CD4-positive, alpha-beta memory T cell (primary cell): ENCODE data around the gene RPS18. TPM values are rescaled to one million over a fixed set of nuclear protein-coding genes. Genes with fewer than 3 reads are reported as not detected.
A peak's percentile ranks its signal among the peaks of the same experiment; 100 is the strongest.

ENCODE experiments used
- CTCF ChIA-PET: fragments of 350-600 bp; sonication (Branson Sonifier 250); formaldehyde crosslinking; loops from one replicate; lab custom pipeline; 2021; ENCODE audit warnings: inconsistent platforms; ENCODE audit not compliant: partially characterized antibody; lab: Charles Lee
- POLR2A ChIA-PET: fragments of 350-600 bp; sonication (Branson Sonifier 250); formaldehyde crosslinking; loops from one replicate; lab custom pipeline; 2021; ENCODE audit not compliant: partially characterized antibody; lab: Charles Lee
- DNase-seq, 5 donors: peaks; one replicate each; pipeline versions ENCODE4 v3.0.0 to v3.0.0-alpha.2; 2020 to 2022; ENCODE audit warnings: mixed read lengths in 1 of 5
- H3K27ac ChIP-seq: one replicate; pipeline ENCODE4 v1.7.0; 2013; ENCODE audit warnings: low read depth, low read length
- H3K27me3 ChIP-seq: 2 replicates; pipeline ENCODE4 v1.7.0; 2013; ENCODE audit warnings: mild to moderate bottlenecking, low read length, moderate library complexity; ENCODE audit not compliant: insufficient read depth
- H3K36me3 ChIP-seq: 2 replicates; pipeline ENCODE4 v1.7.0; 2013; ENCODE audit warnings: mild to moderate bottlenecking, low read length, moderate library complexity; ENCODE audit not compliant: insufficient read depth
- H3K4me1 ChIP-seq: 2 replicates; pipeline ENCODE4 v1.7.0; 2013; ENCODE audit warnings: mild to moderate bottlenecking, low read length, moderate library complexity; ENCODE audit not compliant: insufficient read depth
- H3K4me3 ChIP-seq, 2 donors: one replicate each; pipeline ENCODE4 v1.7.0; 2013; ENCODE audit warnings: low read length in 2 of 2, mild to moderate bottlenecking in 1 of 2
- H3K9me3 ChIP-seq, 2 donors: one replicate each; pipeline ENCODE4 v1.7.0; 2013; ENCODE audit warnings: low read length in 2 of 2, control low read depth in 1 of 2; ENCODE audit not compliant: control insufficient read depth in 1 of 2
- H3K27ac Mint-ChIP-seq, 7 donors: one replicate each; pipeline ENCODE4 v1.8.0; 2020 to 2021; ENCODE audit warnings: mixed read lengths in 7 of 7, mild to moderate bottlenecking in 6 of 7, inconsistent platforms in 3 of 7, moderate library complexity in 3 of 7
- H3K27me3 Mint-ChIP-seq, 2 donors: one replicate each; pipeline ENCODE4 v1.8.0; 2020 to 2021; ENCODE audit warnings: mixed read lengths in 2 of 2
- H3K36me3 Mint-ChIP-seq, 2 donors: one replicate each; pipeline ENCODE4 v1.8.0; 2020 to 2021; ENCODE audit warnings: mixed read lengths in 2 of 2, inconsistent platforms in 1 of 2, mild to moderate bottlenecking in 1 of 2
- H3K4me1 Mint-ChIP-seq, 4 donors: one replicate each; pipeline ENCODE4 v1.8.0; 2020 to 2021; ENCODE audit warnings: mixed read lengths in 4 of 4, mild to moderate bottlenecking in 1 of 4
- H3K4me3 Mint-ChIP-seq, 8 donors: one replicate each; pipeline ENCODE4 v1.8.0; 2020 to 2021; ENCODE audit warnings: mixed read lengths in 8 of 8, mild to moderate bottlenecking in 7 of 8, moderate library complexity in 6 of 8, inconsistent platforms in 3 of 8
- H3K9me3 Mint-ChIP-seq, 8 donors: one replicate each; pipeline ENCODE4 v1.8.0; 2020 to 2021; ENCODE audit warnings: mixed read lengths in 8 of 8, mild to moderate bottlenecking in 5 of 8, inconsistent platforms in 3 of 8, moderate library complexity in 1 of 8
- intact Hi-C: fragments of 100-400 bp; cut with micrococcal nuclease; formaldehyde crosslinking; loops from one replicate; pipeline ENCODE4 v1.15.1; 2023
- polyA plus RNA-seq, 2 donors: library from polyadenylated mRNA; unstranded; fragments of 300-500 nt; fragmentation: Illumina TruSeq; gene quantifications; one replicate each; pipeline ENCODE4 v1.2.3, GENCODE V29; 2021
- total RNA-seq, 2 experiments: library from RNA; stranded (reverse); gene quantifications; one replicate each; pipeline ENCODE4 v1.2.3, GENCODE V29; 2021

The RPS18 gene
- total and polyA plus RNA-seq, 4 experiments from 2014 or later: 3,264 to 8,968 (median 6,136) TPM

- Mint-ChIP-seq H3K9me3 (peaks cover 0 to 1% (median 0%) of the 10 kb centered on the region in 8 donors), H3K36me3 (peaks cover 32 to 64% of the 10 kb centered on the region in 2 donors), H3K4me1 (peaks cover 32 to 91% (median 60%) of the 10 kb centered on the region in 4 donors), H3K4me3 (peak overlapping the region; percentile 98 to 99 (median 98)), H3K27ac (peak overlapping the region; percentile 97 to 100 (median 99)), H3K27me3 (no peaks in the 10 kb centered on the region)
- no peaks in the 10 kb centered on the region for H3K27me3 ChIP-seq
- peaks cover 18% of the 10 kb centered on the region for H3K36me3 ChIP-seq
- H3K9me3 ChIP-seq: no peaks in the 10 kb centered on the region
- ChIA-PET CTCF (interaction anchor here (5.9 kb wide), 1 partner anchor 30 kb away, joined by 47 read pairs; no protein-coding TSS in a partner anchor), POLR2A (interaction anchor here (0.8 to 4.1 kb wide), 4 partner anchors 17 to 344 kb away, joined by 3 to 81 read pairs (median 22); partner anchors contain the start of genes B3GALT4, RGL2, RPS18 and VPS52)
- no peak for DNase-seq
- peak overlapping the region in 1 of 2 donors; percentile 83 for H3K4me3 ChIP-seq
- intact Hi-C loops: loop anchor here (1.0 kb wide), 3 partner anchors 8 to 30 kb away; no protein-coding TSS in a partner anchor
- peaks cover 76% of the 10 kb centered on the region for H3K4me1 ChIP-seq
- peak overlapping the region; percentile 99 for H3K27ac ChIP-seq
Measured at GRCh38 chr6:33314943-33315792, 43.3 kb downstream of the RPS18 start.

GRCh38 chr6:33315793-33316602 lies 44.1 kb downstream of the RPS18 start:
- peak overlapping the region; percentile 99 for H3K27ac ChIP-seq
- ChIA-PET CTCF (interaction anchor here (5.9 kb wide), 1 partner anchor 29 kb away, joined by 47 read pairs; no protein-coding TSS in a partner anchor), POLR2A (interaction anchor here (2.2 to 4.1 kb wide), 5 partner anchors 15 to 44 kb away, joined by 6 to 81 read pairs (median 39); partner anchors contain the start of genes B3GALT4, PFDN6, RGL2 and RPS18)
- H3K9me3 Mint-ChIP-seq: peaks cover 0 to 1% (median 0%) of the 10 kb centered on the region in 8 donors
- DNase-seq: no peak
- peaks cover 38 to 70% of the 10 kb centered on the region in 2 donors for H3K36me3 Mint-ChIP-seq
- no peak overlapping the region for H3K4me3 ChIP-seq
- H3K27me3 ChIP-seq: no peaks in the 10 kb centered on the region
- H3K27me3 Mint-ChIP-seq: no peaks in the 10 kb centered on the region
- intact Hi-C loops: loop anchor here (2.0 kb wide), 1 partner anchor 345 kb away; no protein-coding TSS in a partner anchor
- peak overlapping the region; percentile 97 to 99 (median 99) for H3K27ac Mint-ChIP-seq
- H3K4me3 Mint-ChIP-seq: peak overlapping the region; percentile 17 to 100 (median 73)
- H3K4me1 ChIP-seq: peaks cover 76% of the 10 kb centered on the region
- peaks cover 27% of the 10 kb centered on the region for H3K36me3 ChIP-seq
- no peaks in the 10 kb centered on the region for H3K9me3 ChIP-seq
- H3K4me1 Mint-ChIP-seq: peaks cover 36 to 97% (median 62%) of the 10 kb centered on the region in 4 donors

- peak overlapping the region; percentile 49 for H3K27ac ChIP-seq
- Mint-ChIP-seq H3K27me3 (no peaks in the 10 kb centered on the region), H3K27ac (peak overlapping the region; percentile 90 to 99 (median 94)), H3K36me3 (peaks cover 40 to 70% of the 10 kb centered on the region in 2 donors), H3K4me1 (peaks cover 36 to 100% (median 63%) of the 10 kb centered on the region in 4 donors), H3K4me3 (peak overlapping the region; percentile 82 to 100 (median 98)), H3K9me3 (peaks cover 0 to 1% (median 0%) of the 10 kb centered on the region in 8 donors)
- H3K9me3 ChIP-seq: no peaks in the 10 kb centered on the region
- peak in 1 of 5 donors; percentile 41 for DNase-seq
- H3K27me3 ChIP-seq: no peaks in the 10 kb centered on the region
- peaks cover 76% of the 10 kb centered on the region for H3K4me1 ChIP-seq
- intact Hi-C loops: loop anchor here (1.0 to 2.0 kb wide), 3 partner anchors 74 to 346 kb away; partner anchors contain the start of genes CUTA and KIFC1
- peaks cover 33% of the 10 kb centered on the region for H3K36me3 ChIP-seq
- no peak overlapping the region for H3K4me3 ChIP-seq
- ChIA-PET POLR2A (interaction anchor here (0.9 to 4.1 kb wide), 15 partner anchors 9 to 345 kb away, joined by 3 to 81 read pairs (median 6); partner anchors contain the start of genes B3GALT4, CUTA, PFDN6 and RGL2), CTCF (interaction anchor here (1.0 to 5.9 kb wide), 5 partner anchors 17 to 74 kb away, joined by 4 to 47 read pairs (median 10); partner anchors contain the start of genes B3GALT4, RPS18 and VPS52)
Measured at GRCh38 chr6:33316603-33317418, 44.9 kb downstream of the RPS18 start.

GRCh38 chr6:33317419-33317668 lies 45.5 kb downstream of the RPS18 start:
- no peak for DNase-seq
- ChIA-PET CTCF (interaction anchor here (0.8 to 5.9 kb wide), 6 partner anchors 16 to 73 kb away, joined by 3 to 47 read pairs (median 10); partner anchors contain the start of genes B3GALT4, RPS18 and VPS52), POLR2A (interaction anchor here (0.6 to 4.1 kb wide), 22 partner anchors 9 to 345 kb away, joined by 3 to 81 read pairs (median 5); partner anchors contain the start of genes B3GALT4, CUTA, PFDN6 and RGL2)
- H3K36me3 Mint-ChIP-seq: peaks cover 43 to 70% of the 10 kb centered on the region in 2 donors
- H3K4me3 ChIP-seq: no peak overlapping the region
- H3K4me3 Mint-ChIP-seq: peak overlapping the region; percentile 82 to 100 (median 98)
- no peaks in the 10 kb centered on the region for H3K27me3 ChIP-seq
- H3K36me3 ChIP-seq: peaks cover 33% of the 10 kb centered on the region
- peaks cover 38 to 100% (median 63%) of the 10 kb centered on the region in 4 donors for H3K4me1 Mint-ChIP-seq
- H3K9me3 ChIP-seq: no peaks in the 10 kb centered on the region
- intact Hi-C loops: loop anchor here (1.0 to 2.0 kb wide), 3 partner anchors 74 to 347 kb away; partner anchors contain the start of genes CUTA and KIFC1
- H3K27ac ChIP-seq: peak overlapping the region; percentile 83
- peaks cover 0 to 5% (median 0%) of the 10 kb centered on the region in 8 donors for H3K9me3 Mint-ChIP-seq
- H3K27ac Mint-ChIP-seq: peak overlapping the region; percentile 90 to 99 (median 94)
- peaks cover 76% of the 10 kb centered on the region for H3K4me1 ChIP-seq
- H3K27me3 Mint-ChIP-seq: no peaks in the 10 kb centered on the region

GRCh38 chr6:33317669-33318425 lies 46.0 kb downstream of the RPS18 start, which contains the start of gene ZBTB22:
TSS of gene ZBTB22 (minus strand) at chr6:33317744. CDS start at chr6:33316916, 828 bp downstream.
- CTCF ChIA-PET: interaction anchor here (0.6 to 5.9 kb wide), 9 partner anchors 17 to 274 kb away, joined by 3 to 47 read pairs (median 4); partner anchors contain the start of genes B3GALT4, RPS18 and VPS52
- intact Hi-C loops: loop anchor here (1.0 to 2.0 kb wide), 5 partner anchors 27 to 347 kb away; partner anchors contain the start of genes CUTA, KIFC1, PFDN6 and WDR46

More at GRCh38 chr6:33317669-33318425, 46.0 kb downstream of the RPS18 start, which contains the start of gene ZBTB22:
- Histone ChIP-seq H3K27me3 (no peaks in the 10 kb centered on the region), H3K9me3 (no peaks in the 10 kb centered on the region), H3K27ac (peak within 1 kb of the TSS; percentile 83), H3K4me3 (peak within 1 kb of the TSS; percentile 73 to 100), H3K4me1 (peaks cover 73% of the 10 kb centered on the region), H3K36me3 (peaks cover 33% of the 10 kb centered on the region)
- H3K27me3 Mint-ChIP-seq: no peaks in the 10 kb centered on the region
- H3K4me1 Mint-ChIP-seq: peaks cover 40 to 100% (median 62%) of the 10 kb centered on the region in 4 donors
- peaks cover 40 to 69% of the 10 kb centered on the region in 2 donors for H3K36me3 Mint-ChIP-seq
- peak; percentile 96 to 99 (median 97) for DNase-seq
- peak within 1 kb of the TSS; percentile 98 to 99 (median 98) for H3K27ac Mint-ChIP-seq
- H3K9me3 Mint-ChIP-seq: peaks cover 0 to 5% (median 0%) of the 10 kb centered on the region in 8 donors
- POLR2A ChIA-PET: interaction anchor here (0.6 to 4.1 kb wide), 27 partner anchors 10 to 1665 kb away, joined by 3 to 81 read pairs (median 5); partner anchors contain the start of genes B3GALT4, BAG6, CUTA and ITPR3
- peak within 1 kb of the TSS; percentile 98 to 100 (median 99) for H3K4me3 Mint-ChIP-seq
